GM20431 (cell line): ENCODE measurements around the gene TMEM231.
"Not testable (repeated sequence)": the region's sequence is repeated elsewhere in the genome, so short reads cannot be mapped to it uniquely, and the experiment has no call there.

Experiments used
- in situ Hi-C: fragments of 300-500 bp; cut with MseI, MboI; formaldehyde crosslinking; loops from one replicate; pipeline ENCODE4 v1.15.0; 2020; ENCODE audit warnings: low sequenced_read_pairs; ENCODE audit not compliant: unreplicated experiment

The TMEM231 gene

GRCh38 chr16:75535211-75535843 lies 20.7 kb downstream of the TMEM231 start:
- in situ Hi-C loops = no loop called here

- in situ Hi-C loops = no loop called here
These were observed 21.4 kb downstream of the TMEM231 start for GRCh38 chr16:75534560-75535205.

GRCh38 chr16:75532791-75533190 lies 23.3 kb downstream of the TMEM231 start:
- in situ Hi-C loops = no loop called here

GRCh38 chr16:75532142-75532765 lies 23.8 kb downstream of the TMEM231 start:
- in situ Hi-C loops = no loop called here

GRCh38 chr16:75529959-75530358 lies 26.1 kb downstream of the TMEM231 start:
- in situ Hi-C loops = no loop called here

GRCh38 chr16:75529056-75529905 lies 26.8 kb downstream of the TMEM231 start:
- in situ Hi-C loops = no loop called here

GRCh38 chr16:75527825-75528299 lies 28.2 kb downstream of the TMEM231 start:
- in situ Hi-C loops = no loop called here

- in situ Hi-C loops = no loop called here
These were observed 29.8 kb downstream of the TMEM231 start for GRCh38 chr16:75526032-75526790.

GRCh38 chr16:75519175-75519574 lies 36.9 kb downstream of the TMEM231 start:
- in situ Hi-C loops = no loop called here

GRCh38 chr16:75516189-75516966 lies 39.7 kb downstream of the TMEM231 start:
- in situ Hi-C loops = not testable (repeated sequence)

GRCh38 chr16:75514296-75514695 lies 41.8 kb downstream of the TMEM231 start:
- in situ Hi-C loops = no loop called here

- in situ Hi-C loops = no loop called here
These were observed 49.5 kb downstream of the TMEM231 start for GRCh38 chr16:75506574-75506973.

- in situ Hi-C loops = no loop called here
These were observed 49.9 kb downstream of the TMEM231 start for GRCh38 chr16:75506107-75506506.

GRCh38 chr16:75503801-75504200 lies 52.3 kb downstream of the TMEM231 start:
- in situ Hi-C loops = no loop called here

GRCh38 chr16:75502916-75503605 lies 53.0 kb downstream of the TMEM231 start:
- in situ Hi-C loops = no loop called here

GRCh38 chr16:75501820-75502219 lies 54.2 kb downstream of the TMEM231 start:
- in situ Hi-C loops = not testable (repeated sequence)

- in situ Hi-C loops = no loop called here
These were observed 54.7 kb downstream of the TMEM231 start for GRCh38 chr16:75501359-75501758.

GRCh38 chr16:75498605-75499322 lies 57.3 kb downstream of the TMEM231 start:
- in situ Hi-C loops = not testable (repeated sequence)
